LoVo (cell line): ENCODE data around the gene KCP.
"Not testable (repeated sequence)": the region's sequence is repeated elsewhere in the genome, so short reads cannot be mapped to it uniquely, and the experiment has no call there.

Experiments used
- DNase-seq: peaks from one replicate; pipeline ENCODE4 v3.0.0-alpha.2; 2016; ENCODE audit warnings: low spot score

KCP gene

DNA sequence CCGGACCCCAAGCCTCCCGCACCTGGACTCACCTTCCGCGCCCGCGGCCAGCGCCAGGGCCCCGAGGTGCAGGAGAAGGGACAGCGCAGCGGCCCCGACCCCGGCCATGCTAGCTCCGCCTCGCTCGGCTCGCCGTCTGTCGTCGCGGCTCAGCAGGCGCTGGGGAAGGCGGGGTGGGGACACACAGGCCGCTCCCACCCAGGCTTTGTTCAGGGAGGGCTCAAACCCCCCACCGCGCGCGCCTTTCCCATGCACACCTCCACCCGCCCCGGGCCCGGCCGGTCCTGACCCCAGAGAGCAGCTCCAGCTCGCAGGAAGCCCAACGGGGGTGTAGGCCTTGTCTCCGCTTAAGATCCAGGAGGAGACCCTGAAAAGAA lies at the start of gene KCP:
TSS of gene KCP (minus strand) at position 141 of the 377 bp plus-strand sequence. CDS start at position 108, 33 bp downstream.
- DNase-seq, result no peak

GRCh38 chr7:128959296-128959695 lies 48.8 kb upstream of the KCP start:
- DNase-seq, result no peak

DNA sequence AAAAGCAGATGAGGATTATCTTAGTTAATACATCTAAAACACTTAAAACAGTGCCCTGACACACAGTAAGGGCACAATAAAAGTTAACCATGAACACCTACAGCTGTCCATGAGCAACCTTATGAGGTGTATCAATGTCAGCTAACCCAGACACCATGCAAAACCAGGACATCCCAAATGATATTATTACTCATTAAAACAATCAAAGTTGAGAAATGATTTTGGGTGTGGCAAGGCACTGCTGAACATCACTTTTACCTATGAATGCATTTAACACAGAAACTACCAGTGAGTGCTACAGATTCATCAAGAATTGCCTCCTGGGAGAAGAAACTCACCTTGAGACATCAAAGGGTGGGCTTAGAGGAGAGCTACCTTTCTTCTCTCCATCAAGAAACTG lies 45.5 kb upstream of the KCP start:
- DNase-seq, result no peak

DNA sequence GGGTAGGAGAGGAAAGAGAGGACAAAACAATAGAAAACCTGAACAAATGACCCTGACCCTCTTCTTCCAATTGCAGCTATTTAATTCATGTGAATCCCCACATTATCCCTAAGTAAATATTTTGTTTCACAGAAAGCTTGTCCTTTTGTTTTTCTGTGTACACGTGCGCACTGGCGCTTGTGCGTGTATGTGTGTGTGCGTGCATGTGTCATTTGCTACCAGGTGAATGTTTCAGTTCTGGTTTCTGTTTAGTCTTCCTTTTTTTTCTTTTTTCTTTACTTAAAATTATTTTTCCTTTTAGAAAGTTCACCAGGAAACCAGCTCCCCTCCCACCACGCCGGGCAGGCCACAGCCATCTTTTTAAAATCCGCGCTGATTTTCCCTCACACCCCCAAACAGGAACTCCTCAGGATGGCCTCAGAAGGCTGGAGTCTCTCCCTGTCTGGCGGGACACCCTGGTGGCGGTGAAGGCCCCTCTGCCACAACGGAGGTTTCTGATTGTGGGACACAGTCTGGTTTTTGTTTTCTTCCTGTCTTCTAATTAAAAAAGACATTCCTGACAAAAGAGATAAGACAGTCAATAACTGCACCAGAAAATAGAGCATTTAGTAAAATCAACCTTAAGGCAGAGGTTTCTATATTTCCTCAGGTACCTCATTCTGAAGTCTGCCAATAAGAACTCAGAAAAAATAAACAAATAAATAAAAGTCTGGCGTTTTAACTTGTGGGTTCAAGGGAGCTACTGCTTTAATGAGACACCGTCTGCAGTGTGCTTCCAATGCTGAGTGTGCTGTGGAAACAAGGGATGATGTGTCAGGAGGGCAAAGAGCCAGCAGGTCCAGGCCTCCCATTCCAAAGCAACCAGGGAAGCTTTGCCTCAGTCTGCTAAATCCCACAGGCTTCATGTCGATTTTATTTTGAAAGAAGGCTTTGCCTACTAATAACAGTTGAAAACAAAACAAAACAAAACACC lies 44.6 kb upstream of the KCP start:
- no peak for DNase-seq

DNA sequence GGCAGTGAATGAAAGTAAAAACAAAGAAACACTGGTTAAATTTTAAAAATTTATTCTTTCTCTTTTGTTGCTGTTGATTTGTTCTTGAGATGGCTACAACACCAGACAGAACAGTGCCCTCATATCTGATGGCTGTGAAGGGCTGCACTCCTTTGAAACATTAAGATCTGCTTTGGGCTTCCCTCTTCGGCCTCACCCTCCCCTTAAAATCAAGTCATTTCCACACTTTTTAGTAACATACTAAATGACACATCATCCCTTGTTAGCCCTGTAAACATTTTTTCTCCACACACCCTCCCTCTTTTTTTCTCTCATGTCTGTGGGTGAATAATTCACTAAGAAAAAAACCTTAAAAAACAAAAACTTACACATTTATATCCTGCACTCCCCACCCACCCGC lies 43.6 kb upstream of the KCP start:
- no peak for DNase-seq

DNA sequence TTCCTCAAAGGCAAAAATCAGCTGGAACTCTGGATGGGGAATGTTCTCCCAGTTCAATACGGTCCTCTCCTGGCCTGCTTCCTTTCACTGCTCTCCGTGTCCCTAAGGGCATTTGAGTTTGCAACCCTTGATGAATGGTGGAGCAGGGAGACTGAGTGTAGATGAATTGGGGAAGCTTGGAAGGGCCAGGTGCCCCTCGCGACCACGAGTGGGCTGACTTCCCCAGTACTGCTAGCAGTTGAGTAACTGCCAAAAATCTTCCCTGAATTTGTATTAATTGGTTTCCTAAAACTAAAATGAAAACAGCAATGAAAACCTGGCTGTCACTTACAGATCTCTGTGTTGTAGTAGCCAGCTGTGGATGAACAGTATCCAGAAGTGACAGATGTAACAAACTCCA lies 40.8 kb upstream of the KCP start:
- no peak for DNase-seq

DNA sequence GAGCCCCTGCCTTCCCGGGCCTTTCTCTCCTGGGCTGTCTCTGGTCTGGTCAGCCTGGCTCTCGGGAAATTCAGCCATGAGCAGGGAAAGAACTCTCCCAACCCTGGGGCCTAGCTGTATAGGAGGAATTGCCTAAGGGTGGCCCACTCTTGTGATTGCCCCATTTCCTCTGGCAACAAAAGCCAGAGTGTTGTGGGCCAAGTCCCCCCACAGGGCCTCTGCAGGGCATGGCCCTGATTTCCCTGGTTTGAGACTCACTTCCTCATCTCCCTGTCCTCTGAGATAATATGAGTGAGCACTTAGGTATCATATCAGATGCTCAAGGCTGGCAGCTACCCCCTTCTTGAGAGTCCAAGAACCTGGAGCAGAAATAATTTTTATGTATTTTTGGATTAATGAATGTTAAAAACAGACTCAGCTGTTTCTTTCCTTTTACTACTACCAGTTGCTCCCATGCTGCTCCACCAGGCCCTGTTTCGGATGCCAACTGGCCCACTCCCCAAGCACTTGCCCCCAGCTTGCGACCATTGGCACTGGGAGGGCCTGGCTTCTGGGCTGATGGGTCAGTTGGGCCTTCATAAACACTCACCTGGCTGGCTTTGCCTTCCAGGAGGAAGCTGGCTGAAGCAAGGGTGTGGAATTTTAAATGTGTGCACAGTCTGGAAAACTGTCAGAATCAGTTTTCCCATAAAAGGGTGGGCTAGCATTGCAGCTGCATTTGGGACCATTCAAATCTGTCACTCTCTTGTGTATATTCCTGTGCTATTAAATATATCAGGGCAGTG lies 38.7 kb upstream of the KCP start:
- no peak for DNase-seq

DNA sequence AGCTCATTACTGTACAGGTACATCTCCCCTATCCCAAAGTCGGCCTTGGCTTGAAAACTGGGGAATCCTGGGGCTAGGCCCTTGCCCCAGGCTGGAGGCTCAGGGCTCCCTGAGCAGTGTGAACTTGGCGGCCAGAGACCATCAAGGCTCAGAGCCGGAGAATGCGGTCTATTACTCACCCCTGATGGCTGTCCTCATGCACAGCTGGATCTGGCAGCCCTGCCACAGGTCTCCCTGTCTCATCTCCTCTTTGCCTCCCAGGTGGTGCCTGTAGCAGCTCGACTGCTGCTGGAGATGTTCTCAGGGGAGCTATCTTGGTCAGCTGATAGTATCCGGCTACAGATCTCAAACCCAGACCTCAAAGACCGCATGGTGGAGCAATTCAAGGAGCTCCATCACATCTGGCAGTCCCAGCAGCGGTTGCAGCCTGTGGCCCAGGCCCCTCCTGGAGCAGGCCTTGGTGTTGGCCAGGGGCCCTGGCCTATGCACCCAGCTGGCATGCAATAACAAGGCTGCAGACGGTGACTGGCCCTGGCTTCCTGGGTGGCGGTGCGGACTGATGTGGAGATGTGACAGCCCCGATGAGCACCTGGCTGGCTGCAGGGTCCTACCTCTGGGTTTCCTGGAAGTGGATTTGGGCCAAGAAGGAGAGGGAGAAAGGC lies 37.9 kb upstream of the KCP start:
- no peak for DNase-seq

DNA sequence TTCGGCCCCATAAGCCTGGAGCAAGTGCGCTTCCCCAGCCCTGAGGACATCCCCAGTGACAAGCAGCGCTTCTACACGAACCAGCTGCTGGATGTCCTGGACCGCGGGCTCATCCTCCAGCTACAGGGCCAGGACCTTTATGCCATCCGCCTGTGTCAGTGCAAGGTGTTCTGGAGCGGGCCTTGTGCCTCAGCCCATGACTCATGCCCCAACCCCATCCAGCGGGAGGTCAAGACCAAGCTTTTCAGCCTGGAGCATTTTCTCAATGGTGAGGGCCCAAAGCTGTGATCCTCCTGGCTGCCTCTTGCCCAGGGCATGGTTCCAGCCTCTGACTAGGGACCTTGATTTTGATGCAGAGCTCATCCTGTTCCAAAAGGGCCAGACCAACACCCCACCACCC lies 37.3 kb upstream of the KCP start:
- no peak for DNase-seq

DNA sequence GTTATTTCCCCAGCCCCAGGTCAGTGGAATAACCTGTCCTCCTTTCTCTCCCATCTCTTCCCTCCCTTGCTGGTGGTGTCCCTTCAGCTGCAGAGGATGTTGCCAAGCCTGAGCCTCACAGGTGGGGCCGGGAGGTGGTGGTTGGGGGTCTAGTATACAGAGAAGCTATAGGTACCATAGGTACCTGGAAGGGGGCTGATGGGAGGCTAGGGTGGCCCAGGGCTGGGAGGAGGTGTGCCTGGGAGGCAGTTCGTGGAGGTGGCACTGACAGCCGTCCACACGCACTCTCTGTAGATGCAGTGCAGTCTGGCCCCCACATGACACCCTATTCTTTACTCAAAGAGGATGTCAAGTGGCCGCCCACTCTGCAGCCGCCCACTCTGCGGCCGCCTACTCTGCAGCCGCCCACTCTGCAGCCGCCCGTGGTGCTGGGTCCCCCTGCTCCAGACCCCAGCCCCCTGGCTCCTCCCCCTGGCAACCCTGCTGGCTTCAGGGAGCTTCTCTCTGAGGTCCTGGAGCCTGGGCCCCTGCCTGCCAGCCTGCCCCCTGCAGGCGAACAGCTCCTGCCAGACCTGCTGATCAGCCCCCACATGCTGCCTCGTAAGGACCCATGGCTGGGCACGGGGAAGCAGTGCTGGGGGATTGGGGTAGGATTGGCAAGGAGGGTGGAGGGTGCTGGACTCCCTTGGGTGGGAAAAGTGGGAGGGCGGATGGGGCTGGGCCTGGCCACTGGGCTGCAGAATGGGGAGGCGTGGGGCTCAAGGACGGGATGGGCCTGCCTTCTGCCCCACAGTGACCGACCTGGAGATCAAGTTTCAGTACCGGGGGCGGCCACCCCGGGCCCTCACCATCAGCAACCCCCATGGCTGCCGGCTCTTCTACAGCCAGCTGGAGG lies 36.7 kb upstream of the KCP start:
- no peak for DNase-seq

DNA sequence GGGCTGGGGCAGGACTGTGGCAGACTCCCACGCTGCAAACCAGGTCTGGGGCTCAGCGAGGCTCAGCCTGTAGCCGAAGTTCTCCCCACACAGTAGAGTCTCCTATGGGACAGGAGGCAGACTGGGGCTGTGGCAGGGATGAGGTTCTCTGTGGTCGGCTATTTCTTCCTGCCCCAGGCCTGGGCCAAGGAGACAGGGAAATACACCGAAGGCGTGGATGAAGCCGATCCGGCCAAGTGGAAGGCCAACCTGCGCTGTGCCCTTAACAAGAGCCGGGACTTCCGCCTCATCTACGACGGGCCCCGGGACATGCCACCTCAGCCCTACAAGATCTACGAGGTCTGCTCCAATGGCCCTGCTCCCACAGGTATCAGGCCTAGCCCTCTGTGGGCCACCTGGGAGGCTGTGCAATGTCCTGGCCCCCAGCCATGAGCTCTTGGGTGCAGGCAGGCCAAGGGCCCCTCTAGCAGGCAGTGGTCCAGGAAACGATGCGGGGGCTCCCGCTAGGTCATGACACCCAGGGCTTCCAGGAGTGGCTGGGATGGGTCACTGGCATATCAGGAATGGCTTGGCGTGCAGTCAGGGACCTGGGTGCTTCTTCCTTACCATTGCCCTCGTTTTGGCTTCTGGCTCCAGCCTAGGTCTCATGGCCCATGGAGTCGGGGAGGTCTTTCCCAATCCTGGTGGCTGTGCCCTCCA lies 35.3 kb upstream of the KCP start:
- DNase-seq, result no peak

- no peak for DNase-seq
Observed at GRCh38 chr7:128944487-128945236, 34.2 kb upstream of the KCP start.

DNA sequence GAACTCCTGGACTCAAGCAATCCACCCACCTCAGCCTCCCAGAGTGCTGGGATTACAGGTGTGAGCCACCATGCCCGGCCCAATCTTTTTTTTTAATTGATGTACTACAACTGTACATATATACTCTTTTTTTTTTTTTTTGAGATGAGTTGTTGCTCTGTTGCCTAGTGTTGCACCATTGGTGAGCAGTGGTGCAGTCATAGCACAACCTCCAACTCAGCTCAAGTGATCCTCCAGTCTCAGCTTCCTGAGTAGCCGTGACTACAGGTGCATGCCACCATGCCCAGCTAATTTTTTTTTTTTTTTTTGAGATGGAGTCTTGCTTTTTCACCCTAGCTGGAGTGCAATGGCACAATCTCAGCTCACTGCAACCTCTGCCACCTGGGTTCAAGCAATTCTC lies 32.7 kb upstream of the KCP start:
- DNase-seq, result not testable (repeated sequence)

DNA sequence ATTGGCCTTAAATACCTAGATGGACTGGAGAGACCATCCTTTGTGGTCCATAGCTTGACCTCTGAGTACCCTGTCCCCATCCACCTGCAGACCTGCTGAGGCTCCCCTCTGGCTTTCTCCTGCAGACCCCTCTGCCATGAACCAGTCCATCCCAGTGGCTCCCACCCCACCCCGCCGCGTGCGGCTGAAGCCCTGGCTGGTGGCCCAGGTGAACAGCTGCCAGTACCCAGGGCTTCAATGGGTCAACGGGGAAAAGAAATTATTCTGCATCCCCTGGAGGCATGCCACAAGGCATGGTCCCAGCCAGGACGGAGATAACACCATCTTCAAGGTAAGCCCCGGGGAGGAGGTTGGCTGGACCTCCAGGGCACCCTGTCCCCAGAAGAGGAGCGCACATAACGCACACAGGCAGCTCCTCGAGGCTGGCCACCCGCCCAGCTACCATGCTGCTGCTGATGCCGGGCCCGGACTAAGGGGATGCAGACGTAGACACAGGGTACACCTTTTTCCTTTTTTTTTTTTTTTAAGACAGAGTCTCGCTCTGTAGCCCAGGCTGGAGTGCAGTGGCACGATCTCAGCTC lies 31.5 kb upstream of the KCP start:
- DNase-seq, result no peak

GRCh38 chr7:128941323-128941890 lies 30.9 kb upstream of the KCP start:
- DNase-seq, result no peak

- no peak for DNase-seq
Observed at GRCh38 chr7:128940494-128941322, 30.2 kb upstream of the KCP start.

DNA sequence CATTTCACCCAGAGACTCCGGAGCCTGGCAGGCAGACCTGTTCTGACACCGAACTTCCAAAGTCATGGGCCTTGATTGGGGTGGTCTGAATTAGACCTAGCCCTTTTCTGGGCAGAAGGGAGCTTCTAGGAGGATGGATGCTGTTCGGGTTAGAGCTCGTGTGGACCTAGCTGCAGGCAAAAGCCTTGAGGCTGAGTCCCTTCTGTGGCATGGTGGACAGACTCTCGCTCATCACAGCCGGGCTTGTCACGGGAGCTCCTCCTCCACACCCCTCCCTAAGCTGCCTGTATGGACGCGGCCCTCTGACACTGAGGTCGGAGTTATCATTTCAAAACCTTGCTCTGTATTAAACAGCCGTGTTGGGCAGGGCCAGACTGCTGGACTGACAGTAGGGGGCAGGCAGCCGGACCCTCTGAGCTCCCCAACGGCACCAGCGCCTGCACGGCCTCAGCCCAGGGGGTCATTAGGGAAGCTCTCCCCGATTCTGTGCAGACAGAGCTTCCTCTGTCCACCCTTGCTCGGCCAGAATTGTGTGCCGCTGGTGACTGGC lies 29.4 kb upstream of the KCP start:
- no peak for DNase-seq
